MM.1S (cell line): ENCODE data around the gene SLC26A4.

Experiments
- EZH2phosphoT487 ChIP-seq: fragments of 300-600 bp; sonication (generic); IDR thresholded peaks from 2 replicates; pipeline ENCODE4 v1.6.1; 2018; ENCODE audit warnings: antibody characterized with exemption, low read length
- TF ChIP-seq, protein P1 (sequence below): fragments of 300-600 bp; sonication (generic); IDR thresholded peaks from 2 replicates; pipeline ENCODE4 v1.5.1; 2016; ENCODE audit warnings: antibody characterized with exemption, low read length, mixed read lengths

DNA sequence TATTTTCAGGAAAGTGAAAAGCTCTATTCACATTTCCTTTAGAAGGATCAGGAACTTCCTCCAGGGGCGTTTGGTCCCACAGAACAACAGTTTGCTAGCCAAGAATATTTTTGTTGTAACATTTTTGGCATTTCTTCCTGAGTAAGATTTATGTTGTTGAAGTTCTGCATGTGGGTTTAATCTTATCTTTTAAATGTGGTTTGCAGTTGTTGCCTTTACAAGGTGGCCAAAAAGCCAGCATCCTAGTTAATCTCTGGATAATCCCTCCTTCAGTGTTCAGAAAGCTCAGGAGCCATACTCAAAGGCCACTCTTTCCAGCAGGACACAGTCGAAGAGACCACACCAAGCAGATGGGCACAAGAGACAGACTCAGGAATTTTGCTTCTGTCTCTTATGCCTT lies 30.0 kb downstream of the SLC26A4 start:
- TF ChIP-seq, protein P1, sequence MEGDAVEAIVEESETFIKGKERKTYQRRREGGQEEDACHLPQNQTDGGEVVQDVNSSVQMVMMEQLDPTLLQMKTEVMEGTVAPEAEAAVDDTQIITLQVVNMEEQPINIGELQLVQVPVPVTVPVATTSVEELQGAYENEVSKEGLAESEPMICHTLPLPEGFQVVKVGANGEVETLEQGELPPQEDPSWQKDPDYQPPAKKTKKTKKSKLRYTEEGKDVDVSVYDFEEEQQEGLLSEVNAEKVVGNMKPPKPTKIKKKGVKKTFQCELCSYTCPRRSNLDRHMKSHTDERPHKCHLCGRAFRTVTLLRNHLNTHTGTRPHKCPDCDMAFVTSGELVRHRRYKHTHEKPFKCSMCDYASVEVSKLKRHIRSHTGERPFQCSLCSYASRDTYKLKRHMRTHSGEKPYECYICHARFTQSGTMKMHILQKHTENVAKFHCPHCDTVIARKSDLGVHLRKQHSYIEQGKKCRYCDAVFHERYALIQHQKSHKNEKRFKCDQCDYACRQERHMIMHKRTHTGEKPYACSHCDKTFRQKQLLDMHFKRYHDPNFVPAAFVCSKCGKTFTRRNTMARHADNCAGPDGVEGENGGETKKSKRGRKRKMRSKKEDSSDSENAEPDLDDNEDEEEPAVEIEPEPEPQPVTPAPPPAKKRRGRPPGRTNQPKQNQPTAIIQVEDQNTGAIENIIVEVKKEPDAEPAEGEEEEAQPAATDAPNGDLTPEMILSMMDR: no peak
- TF ChIP-seq EZH2phosphoT487: no peak
